ENCODE measurements around the gene WDR86.

DNA sequence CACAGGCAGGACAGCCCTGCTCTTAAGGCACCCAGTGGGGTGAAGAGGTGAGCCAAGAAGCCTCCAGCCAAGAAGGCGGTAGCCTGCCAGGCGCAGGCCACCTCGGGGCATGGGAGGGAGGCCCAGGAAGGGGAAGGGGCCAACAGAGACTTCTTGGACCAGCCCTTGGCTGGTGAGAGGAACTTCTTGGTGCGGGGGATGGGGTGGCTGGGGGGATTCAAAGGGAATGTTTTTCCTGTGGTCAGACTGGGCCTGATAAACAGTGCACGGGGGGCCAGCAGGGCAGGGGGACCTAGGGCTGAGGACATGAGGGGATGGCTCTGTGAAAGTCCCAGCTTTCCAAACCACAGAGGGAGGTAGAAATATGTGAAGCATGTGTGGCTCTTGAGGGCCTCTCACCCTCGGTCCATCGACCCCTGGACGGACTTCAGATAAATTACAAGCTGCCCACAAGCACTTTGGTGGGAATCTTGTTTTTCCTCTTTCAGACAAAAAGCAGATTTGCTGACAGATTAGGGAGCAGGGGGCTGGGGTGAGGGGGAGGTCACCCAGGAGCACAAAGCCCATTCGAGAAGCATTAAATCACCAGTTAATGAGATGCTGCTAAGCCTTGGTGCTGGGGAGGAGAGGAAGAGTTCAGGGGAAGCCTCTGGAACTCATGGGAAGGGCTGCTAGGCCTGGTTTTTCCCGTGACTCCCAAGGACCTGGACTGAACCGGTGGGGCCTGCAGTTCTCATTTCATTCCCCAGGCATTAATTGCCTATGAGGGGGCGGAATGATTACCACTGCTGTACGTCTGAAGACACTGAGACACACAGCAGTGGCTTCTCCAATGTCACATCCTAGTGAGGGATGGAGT is 18.8 kb upstream of the WDR86 start:
- TF ChIP-seq CREB1 (IDR thresholded peaks at IDR 0.05) = no peak
- TF ChIP-seq JUN (IDR thresholded peaks at IDR 0.05; ENCODE audit: low read depth, low read length) = no peak
- no peak for TF ChIP-seq MAFK (IDR thresholded peaks at IDR 0.05; ENCODE audit: low read depth, low read length)
- TF ChIP-seq EZH2 (IDR thresholded peaks at IDR 0.05; ENCODE audit: low read depth, low read length, severe bottlenecking) = no peak
- TF ChIP-seq POLR2AphosphoS5 (IDR thresholded peaks at IDR 0.05; ENCODE audit: low read depth, low read length) = no peak
- no peak for TF ChIP-seq JUND (IDR thresholded peaks at IDR 0.05; ENCODE audit: low read length)
